Stimulated activated CD8-positive, alpha-beta memory T cell treated with anti-CD3 and anti-CD28 coated beads, Interleukin-15, amount 100 ng/mL, for 24 hours (primary cell): ENCODE data around the gene HMGN3.

Experiments used
- DNase-seq: peaks from one replicate; pipeline ENCODE4 v3.0.0-alpha.2; 2020; ENCODE audit warnings: low read depth

HMGN3 gene

DNA sequence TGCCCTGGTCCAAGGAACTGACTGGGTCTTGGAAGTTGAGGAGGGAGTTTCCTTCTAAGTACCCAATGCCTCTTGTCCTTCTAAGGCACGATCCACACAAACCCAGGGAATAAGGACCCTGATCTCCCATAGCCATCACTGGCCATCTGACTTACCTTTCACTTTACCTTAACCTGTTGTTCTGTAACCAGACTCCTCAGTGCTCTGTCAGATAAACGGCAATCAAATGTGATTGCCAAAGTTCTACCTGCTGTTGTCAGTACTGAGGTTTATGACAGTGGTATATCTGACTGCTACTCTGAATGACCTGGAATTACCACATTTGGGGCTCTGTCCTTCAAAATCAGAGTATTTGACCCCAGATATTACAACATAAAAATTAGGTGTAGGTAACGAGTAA lies 49.8 kb downstream of the HMGN3 start:
- no peak for DNase-seq

DNA sequence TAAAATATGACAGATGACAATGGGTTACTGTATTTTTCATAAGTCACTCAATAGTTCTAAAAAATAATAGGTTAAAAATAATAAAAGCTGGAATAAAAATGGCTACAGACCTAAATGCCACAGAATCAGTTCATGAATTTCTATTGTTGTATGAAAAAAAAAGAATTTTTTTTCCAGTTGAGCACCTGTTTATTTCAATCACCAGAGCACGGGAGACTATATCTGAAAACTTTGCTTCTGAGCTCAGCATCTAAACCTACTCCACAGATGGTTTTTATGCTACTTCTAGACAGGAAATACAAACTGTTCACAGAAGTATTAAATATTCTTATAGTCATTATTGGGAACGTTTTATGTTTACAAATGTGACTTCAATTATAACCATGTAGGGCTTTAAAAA lies 50.4 kb downstream of the HMGN3 start:
- no peak for DNase-seq

DNA sequence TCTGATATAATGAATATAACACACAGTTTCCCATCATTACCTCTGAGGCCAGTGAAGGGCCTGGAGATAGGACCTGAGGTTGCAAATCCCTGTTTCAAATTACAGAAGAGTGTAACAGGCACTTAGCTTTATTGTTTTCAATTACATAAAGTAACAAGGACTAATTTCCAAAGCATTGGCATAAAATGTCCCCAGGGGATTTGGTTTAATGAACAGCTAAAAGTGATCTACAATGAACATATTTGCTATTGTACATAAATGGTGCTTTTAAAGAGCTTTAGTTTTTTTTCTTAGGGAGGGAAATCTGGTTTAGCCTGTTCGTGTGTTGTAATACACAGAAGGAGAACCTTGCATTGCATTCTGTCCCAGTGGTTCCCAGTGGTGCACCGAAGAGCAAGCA lies 54.4 kb downstream of the HMGN3 start:
- DNase-seq = no peak

DNA sequence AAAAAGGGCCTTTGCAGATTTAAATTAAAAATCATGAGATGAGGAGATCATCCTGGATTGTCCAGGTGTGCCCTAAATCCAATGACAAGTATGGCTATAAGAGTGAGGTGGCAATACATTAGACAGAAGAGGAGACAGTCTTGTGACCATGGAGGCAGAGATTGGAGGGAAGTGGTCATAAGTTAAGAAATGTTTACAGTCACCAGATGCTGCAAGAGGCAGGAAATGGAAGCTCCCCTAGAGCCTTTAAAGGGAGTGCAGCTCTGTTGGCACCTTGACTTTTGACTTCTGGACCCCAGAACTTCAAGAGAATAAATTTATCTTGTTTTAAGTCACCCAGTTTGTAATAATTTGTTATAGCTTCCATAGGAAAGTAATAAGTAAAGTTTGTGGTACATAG lies 61.1 kb downstream of the HMGN3 start:
- no peak for DNase-seq

DNA sequence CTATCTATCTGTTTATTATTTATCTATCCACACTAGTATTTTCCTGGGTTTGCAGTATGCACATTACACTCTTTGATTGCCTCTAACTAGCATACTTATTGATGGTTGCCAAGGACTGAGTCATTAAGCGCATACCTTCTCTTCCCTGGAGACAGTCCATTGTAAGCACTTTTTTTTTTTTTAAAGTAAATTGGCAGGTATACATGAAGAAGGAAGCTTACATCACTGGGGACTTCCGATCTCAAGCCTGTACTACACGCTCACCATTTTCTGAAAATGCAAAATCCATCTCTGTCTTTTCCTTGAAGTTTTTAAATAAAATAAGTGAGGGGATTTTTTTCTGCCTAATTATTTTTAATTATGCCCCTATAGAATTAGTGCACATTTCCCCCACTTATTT lies 63.5 kb downstream of the HMGN3 start:
- DNase-seq = no peak

DNA sequence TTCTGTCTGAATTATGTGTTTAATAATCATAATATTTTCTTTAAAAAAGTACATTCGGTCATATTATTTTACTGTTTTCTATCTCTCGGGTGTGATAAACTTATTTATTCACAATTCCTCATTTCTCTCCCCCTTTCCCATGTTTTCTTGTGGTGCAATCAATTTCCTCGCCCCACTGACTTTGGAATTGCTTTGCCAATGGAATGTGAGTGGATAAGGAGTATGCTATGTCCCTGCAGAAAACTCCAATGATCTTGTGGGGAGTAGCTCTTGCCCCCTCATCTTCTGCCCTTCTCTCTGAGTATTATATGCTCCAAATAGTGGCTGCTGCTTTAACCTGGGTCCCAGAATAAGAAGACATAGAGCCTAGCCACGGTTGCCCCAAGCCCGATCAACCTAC lies 64.1 kb downstream of the HMGN3 start:
- DNase-seq = no peak

DNA sequence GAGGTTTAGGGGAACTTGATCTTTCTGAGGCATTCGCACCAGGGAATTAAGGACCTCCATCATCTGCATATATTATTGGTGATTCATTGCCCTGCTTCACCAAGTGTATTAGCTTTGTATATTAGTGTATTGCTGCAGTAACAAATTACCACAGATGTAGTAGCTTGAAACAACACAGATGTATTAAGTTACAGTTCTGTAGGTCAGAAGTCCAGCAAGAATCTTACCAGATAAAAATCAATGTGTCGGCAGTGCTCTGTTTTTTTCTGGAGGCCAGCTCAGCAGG lies 65.8 kb downstream of the HMGN3 start:
- DNase-seq = no peak

DNA sequence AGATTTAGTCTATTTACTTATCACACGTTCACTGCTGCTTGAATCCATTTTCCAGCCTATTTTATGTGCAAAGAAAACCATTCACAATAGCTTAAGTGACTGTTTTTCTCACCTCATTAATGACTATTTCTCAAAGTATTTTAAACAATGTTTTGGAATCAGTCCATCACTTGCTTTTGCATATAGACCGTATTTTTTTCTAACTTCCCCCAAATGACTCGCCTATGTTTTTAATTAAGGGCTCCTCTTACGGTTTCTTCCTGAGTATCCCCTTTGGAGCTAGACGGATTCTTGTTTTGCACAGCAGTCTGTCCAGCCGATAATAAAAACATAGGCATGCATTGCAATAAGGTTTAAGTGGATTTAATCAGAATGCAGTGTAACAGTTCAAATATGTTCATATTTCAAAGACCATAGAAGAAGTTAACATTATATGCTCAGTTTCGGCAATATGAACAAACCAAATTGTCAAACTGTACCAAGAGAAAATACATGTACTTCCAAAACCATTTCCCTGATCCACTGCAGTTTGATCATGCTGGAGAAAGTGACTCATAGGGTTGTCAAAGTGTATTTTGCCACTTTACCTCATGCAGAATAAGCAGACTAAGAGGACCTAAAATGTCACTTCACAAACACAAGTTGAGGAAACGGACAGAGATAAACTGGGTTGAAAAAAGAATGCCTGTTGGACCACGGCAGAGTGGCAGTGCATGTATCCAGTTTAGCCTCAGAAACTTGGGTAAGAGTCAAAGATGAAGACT lies 66.4 kb downstream of the HMGN3 start:
- no peak for DNase-seq

DNA sequence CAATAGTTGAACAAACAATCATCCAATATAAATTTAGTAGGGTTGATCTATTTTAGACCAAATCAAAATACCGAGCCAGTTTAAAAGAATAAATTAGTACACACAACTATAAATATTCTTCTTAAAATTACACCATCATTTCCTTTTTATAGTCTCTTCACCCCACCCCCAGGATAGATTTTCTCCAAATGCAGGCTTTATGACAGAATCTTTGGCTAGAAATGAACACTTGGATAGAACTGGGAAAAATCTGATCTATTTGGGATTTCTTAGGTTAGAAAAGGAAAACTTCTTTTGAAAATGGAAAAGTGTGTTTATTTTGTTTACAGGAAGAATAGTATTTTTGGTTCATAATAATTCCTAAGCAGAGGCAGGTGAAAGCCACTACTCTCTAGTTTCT lies 74.6 kb downstream of the HMGN3 start:
- no peak for DNase-seq

DNA sequence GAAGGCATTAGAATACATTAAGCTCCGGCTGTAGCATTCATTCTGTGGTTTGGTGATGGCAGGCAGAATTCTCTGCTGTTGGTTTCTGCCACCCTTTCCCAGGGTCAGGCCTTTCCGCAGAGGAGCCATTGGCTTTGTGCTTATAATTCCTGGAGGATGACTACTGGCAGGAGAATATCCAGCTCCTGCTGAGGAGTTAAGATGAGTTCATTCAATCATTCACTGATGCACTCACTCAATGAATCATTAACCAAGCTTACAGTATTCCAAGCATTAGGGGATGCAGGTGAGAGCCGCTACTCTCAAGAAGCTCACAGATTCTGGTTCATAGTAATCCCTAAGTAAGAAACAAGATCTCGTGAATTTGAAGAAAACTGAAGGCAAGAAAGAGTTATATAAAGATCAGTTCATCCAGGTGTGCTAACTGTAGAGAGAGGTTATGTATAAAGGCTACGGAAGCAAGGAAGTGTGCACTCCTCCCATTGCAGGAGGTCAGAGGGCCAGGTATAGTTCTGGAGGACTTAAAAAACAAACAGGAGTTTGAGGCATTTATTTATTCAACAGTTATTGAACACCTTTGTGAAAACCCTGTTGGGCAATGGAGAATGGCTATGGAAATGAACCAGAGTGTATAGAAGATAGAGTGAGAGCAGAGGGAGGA lies 75.5 kb downstream of the HMGN3 start:
- DNase-seq = no peak

DNA sequence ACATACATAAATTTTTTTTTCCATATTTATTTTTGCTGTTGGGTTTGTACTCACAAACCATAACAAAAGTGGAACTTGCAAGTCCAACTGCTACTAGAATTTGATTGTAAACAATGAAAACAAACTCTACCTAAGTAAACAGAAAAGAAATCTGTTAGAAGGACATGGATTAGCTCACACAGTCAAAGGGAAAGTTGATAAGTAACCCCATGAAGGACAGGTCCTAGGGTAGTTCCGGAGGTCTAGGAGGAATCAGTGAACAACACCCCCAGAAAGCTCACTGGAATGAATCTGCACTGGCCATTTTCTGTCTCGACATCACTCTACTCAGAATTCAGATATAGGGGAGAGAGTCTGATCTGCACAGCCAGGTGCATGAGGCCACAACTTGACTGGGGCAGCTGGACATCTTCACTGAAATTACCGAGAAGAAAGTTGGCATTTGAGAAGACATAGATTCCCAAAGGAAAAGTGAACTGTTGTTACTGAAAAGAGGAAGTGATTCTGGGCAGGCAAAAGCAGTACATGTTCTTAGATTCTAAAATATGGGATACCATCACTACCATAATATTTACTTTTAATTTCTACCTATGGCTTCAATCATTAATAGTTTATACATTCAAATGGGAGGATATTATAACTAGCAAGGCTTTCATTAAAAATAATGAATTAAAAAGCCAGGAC lies 76.4 kb downstream of the HMGN3 start:
- no peak for DNase-seq

DNA sequence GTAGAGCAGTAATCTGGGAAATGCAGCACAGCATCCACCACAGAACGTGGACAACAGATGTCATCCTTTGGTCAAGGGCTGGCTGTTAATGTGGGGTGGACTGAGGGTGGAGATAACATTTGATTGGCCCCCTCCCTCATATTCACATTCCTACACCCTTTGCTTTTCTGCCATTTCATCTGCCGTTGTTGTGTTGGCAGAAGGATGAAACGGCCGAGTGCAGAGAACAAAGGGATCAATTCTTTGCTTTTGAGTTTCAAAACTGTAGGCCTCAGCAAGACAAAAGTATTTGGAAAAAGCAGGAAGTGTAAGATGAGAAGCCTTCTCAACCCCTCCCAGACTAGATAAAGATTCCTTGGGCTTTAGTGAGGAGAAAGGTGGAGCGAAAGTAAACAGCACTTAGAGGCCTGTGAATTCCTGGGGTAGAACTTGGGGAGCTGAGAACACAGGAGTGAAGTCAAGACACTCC lies 82.2 kb downstream of the HMGN3 start:
- DNase-seq = no peak
